ENCODE data around the gene CHCHD10. TPM values are rescaled to one million over a fixed set of nuclear protein-coding genes. Genes with fewer than 3 reads are reported as not detected.

Gene CHCHD10
- total RNA-seq: 100 to 1,000 TPM; 420 to 719 TPM

DNA sequence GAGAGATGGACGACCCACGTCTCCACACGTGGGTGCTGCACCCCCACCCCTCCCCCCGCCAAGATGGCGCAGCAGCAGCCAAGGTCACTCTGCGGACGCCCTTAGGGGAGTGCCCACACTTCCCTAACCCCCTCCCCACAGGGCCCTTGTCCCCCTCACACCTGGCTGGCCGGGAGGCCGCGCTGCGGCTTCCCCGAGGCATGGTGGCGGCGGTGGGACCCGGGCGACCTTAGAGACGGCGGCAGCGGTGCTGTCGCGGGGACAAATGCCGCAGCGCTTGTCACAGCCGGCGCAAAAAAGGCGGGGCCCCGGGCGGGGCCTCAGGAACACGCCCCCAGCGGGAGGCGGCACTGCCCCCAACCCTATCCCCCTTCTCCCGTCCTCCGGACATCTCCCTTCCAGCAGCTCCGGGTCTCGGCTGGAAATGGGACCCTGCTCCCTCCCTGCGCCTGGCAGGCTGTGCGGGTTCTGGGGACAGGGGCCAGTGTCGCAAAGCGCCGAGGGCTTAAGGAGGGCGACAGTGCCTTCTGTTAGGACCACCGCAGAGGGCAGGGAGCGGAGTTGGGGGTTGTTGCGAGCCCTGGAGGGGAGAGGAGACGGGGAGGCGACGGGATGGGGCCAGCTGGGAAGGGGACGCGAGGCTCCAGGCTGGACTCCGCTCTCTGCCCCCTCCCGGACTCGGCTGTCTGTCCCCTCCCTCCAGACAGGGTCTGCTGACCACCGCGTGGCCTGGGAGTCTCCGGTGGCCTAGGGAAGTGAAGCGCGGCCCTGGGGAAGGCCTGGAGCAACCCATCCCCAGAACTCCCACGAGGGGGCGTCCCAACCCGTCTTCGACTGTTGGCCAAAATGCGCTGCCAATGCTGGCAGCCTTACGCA, at the start of gene CHCHD10:
TSS of gene CHCHD10 (minus strand) at position 300 of the 876 bp plus-strand sequence. CDS start at position 202, 98 bp downstream.
- peak; percentile 90 for DNase-seq

DNA sequence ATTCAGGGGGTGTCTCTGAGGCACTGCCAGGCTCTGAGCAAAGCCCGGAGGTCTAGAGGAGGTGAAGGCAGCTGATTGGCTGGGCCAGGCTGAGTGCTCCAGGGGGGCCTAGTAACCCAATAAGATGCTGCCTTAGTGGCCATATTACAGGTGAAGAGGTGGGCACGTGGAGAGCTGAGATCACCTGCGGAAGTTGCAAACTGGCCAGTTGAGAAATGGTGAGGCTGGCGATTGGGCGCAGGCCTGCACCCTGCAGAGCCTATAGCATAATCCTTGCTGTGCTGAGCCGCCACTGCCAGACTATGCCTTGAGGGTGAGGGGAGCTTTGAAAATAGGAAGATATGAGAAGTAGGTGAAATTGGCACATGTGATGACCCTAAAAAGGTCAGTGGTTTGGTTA, 49.4 kb upstream of the CHCHD10 start:
- no peak for DNase-seq
- intact Hi-C loops (cut with DNase I): no loop called here
- H3K36me3 ChIP-seq: peaks cover 16% of the 10 kb centered on the region

More for the DNA sequence above, at the start of gene CHCHD10:
- TF ChIP-seq, protein P1, sequence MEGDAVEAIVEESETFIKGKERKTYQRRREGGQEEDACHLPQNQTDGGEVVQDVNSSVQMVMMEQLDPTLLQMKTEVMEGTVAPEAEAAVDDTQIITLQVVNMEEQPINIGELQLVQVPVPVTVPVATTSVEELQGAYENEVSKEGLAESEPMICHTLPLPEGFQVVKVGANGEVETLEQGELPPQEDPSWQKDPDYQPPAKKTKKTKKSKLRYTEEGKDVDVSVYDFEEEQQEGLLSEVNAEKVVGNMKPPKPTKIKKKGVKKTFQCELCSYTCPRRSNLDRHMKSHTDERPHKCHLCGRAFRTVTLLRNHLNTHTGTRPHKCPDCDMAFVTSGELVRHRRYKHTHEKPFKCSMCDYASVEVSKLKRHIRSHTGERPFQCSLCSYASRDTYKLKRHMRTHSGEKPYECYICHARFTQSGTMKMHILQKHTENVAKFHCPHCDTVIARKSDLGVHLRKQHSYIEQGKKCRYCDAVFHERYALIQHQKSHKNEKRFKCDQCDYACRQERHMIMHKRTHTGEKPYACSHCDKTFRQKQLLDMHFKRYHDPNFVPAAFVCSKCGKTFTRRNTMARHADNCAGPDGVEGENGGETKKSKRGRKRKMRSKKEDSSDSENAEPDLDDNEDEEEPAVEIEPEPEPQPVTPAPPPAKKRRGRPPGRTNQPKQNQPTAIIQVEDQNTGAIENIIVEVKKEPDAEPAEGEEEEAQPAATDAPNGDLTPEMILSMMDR (IDR thresholded peaks at IDR 0.05): peak; percentile 85
- Histone ChIP-seq H3K27me3 (no peaks in the 10 kb centered on the region), H3K9ac (ENCODE audit: low read depth in 2 of 2, low read length in 2 of 2) (peak within 1 kb of the TSS; percentile 94 to 95), H3K4me1 (peaks cover 10% of the 10 kb centered on the region), H3K36me3 (no peaks in the 10 kb centered on the region), H3K4me3 (peak within 1 kb of the TSS; percentile 80), H3K9me3 (no peaks in the 10 kb centered on the region), H3K27ac (peak within 1 kb of the TSS; percentile 77)
- intact Hi-C loops (cut with DNase I): loop anchor here (5.0 kb wide), 1 partner anchor 79 kb away; no protein-coding TSS in a partner anchor

DNA sequence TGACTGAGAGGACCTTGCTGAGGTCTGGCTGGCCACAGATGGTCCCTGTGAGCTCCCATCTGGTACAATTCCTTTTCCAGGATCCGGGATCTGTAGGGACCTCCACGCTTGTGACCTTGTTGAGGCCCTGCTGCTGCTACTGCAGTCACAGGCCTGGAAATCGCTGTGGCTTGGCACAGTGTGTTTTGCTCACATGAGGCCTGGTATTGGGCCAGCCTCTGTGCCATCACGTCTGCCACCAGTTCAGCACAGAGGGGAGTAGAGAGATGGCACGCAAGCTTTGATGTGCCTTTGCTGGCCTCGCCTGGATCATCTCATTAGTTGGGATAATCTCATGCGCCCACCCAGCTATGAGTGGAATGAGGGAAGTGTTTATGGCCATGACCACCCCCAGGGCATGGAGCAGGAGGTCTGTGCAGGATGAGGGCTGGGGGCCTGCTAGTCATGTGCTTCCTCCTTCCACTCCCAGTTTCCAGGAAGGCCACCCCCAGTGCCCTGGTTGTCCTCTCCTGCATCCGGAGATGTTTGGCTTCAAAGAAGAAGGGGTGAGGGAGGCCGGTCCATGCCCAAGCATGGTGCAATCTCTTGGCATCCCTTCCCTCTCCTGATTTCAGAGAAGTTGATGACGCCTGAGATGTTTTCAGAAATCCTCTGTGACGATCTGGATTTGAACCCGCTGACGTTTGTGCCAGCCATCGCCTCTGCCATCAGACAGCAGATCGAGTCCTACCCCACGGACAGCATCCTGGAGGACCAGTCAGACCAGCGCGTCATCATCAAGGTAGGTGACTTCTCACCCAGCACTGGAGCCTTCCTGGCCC, 48.6 kb upstream of the CHCHD10 start:
- H3K4me3 ChIP-seq: no peak overlapping the region
- no peak for DNase-seq
- H3K9me3 ChIP-seq: no peaks in the 10 kb centered on the region
- H3K36me3 ChIP-seq: peaks cover 15% of the 10 kb centered on the region
- intact Hi-C loops (cut with DNase I): no loop called here
- H3K9ac ChIP-seq (ENCODE audit: low read depth in 2 of 2, low read length in 2 of 2): no peak overlapping the region
- H3K4me1 ChIP-seq: no peaks in the 10 kb centered on the region
- H3K27me3 ChIP-seq: no peaks in the 10 kb centered on the region
- TF ChIP-seq, protein P1 (IDR thresholded peaks at IDR 0.05): no peak
- H3K27ac ChIP-seq: no peak overlapping the region

More for the DNA sequence above, 49.4 kb upstream of the CHCHD10 start:
- Histone ChIP-seq H3K9me3 (no peaks in the 10 kb centered on the region), H3K4me3 (no peak overlapping the region), H3K9ac (ENCODE audit: low read depth in 2 of 2, low read length in 2 of 2) (no peak overlapping the region), H3K27me3 (no peaks in the 10 kb centered on the region), H3K27ac (no peak overlapping the region), H3K4me1 (no peaks in the 10 kb centered on the region)
- TF ChIP-seq, protein P1 (IDR thresholded peaks at IDR 0.05): no peak

DNA sequence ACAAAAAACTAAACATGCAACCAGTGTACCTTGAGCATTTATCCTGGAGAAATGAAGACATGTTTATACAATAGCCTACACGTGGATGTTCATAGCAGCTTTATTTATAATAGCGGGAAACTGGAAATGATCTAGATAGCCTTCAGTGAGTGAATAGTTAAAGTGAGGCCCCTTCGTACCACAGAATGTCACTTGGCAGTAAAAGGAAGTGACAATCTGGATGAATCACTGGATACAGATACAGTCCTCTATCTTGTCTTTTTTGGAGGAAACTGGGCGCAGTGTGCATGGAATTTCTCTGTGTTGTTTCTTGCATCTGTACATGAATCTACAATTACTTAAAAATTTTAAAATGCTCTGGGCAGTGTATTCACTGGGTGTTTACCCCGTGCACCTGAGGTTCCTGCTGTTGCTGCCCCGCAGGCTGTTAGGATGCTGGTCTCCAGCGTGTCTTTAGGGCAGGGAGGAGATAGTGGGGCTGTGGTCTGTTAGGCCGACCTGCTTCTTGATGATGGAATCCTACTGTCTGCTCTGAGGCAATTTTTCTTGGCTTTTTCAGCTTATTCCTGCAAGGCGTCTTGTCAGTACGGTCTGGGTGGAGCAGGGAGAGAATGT, 47.9 kb upstream of the CHCHD10 start:
- no peaks in the 10 kb centered on the region for H3K4me1 ChIP-seq
- no peak for DNase-seq
- intact Hi-C loops (cut with DNase I): no loop called here
- no peak overlapping the region for H3K27ac ChIP-seq
- no peaks in the 10 kb centered on the region for H3K27me3 ChIP-seq
- TF ChIP-seq, protein P1 (IDR thresholded peaks at IDR 0.05): no peak
- no peak overlapping the region for H3K4me3 ChIP-seq
- H3K36me3 ChIP-seq: peaks cover 12% of the 10 kb centered on the region
- no peaks in the 10 kb centered on the region for H3K9me3 ChIP-seq
- no peak overlapping the region for H3K9ac ChIP-seq (ENCODE audit: low read depth in 2 of 2, low read length in 2 of 2)

DNA sequence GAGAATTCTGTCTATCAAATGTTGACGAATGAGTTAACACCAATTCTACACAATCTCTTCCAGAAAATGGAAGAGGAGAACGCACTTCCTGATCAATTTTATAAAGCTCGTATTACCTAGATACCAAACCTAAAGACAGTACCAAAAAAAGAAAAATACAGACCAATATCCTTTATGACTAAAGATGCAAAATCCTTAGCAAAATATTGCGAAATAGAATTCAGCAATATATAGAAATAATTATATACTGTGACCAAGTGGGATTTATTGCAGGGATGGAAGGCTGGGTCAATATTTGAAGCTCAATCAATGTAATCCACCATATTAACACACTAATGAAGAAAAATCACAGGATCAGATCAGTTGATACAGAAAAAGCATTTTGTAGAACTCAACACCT, 44.6 kb upstream of the CHCHD10 start:
- no peaks in the 10 kb centered on the region for H3K27me3 ChIP-seq
- no peaks in the 10 kb centered on the region for H3K36me3 ChIP-seq
- TF ChIP-seq, protein P1 (IDR thresholded peaks at IDR 0.05): no peak
- DNase-seq: no peak
- no peaks in the 10 kb centered on the region for H3K9me3 ChIP-seq
- no peak overlapping the region for H3K9ac ChIP-seq (ENCODE audit: low read depth in 2 of 2, low read length in 2 of 2)
- intact Hi-C loops (cut with DNase I): no loop called here
- H3K4me1 ChIP-seq: no peaks in the 10 kb centered on the region
- no peak overlapping the region for H3K27ac ChIP-seq
- H3K4me3 ChIP-seq: no peak overlapping the region
